ENCODE measurements around the gene CXCL12. TPM values are rescaled to one million over a fixed set of nuclear protein-coding genes. Genes with fewer than 3 reads are reported as not detected.

The CXCL12 gene
- total and polyA plus RNA-seq, 2 of the 13 experiments (the other 11 are each of a cell fraction or from before 2014, with no cell fraction given): not detected

- Histone ChIP-seq H3K9ac (ENCODE audit: insufficient read depth, low read depth, low read length) (no peak overlapping the region), H3K4me2 (ENCODE audit: low read depth, low read length) (no peak overlapping the region), H4K20me1 (ENCODE audit: insufficient read depth, low read length) (no peaks in the 10 kb centered on the region), H3K27me3 (ENCODE audit: control insufficient read depth in 1 of 2, insufficient read depth in 2 of 2, low read length in 2 of 2) (no peaks in the 10 kb centered on the region; a peak in 1 of 5 replicates), H3K27ac (ENCODE audit: extremely low read length, insufficient read depth, low read length) (no peak overlapping the region), H3K79me2 (ENCODE audit: insufficient read depth, low read length) (no peaks in the 10 kb centered on the region), H3K36me3 (replicated peaks in 1 of 2; ENCODE audit: control insufficient read depth in 1 of 2, insufficient read depth in 2 of 2, low read length in 2 of 2) (no peaks in the 10 kb centered on the region), H2AFZ (ENCODE audit: low read length) (no peak overlapping the region), H3K9me3 (ENCODE audit: low read length) (no peaks in the 10 kb centered on the region), H3K4me1 (ENCODE audit: insufficient read depth, low read length) (no peaks in the 10 kb centered on the region), H3K4me3 (replicated peaks in 1 of 3; ENCODE audit: insufficient read depth in 1 of 3, low read depth in 2 of 3, low read length in 3 of 3) (no peak overlapping the region)
- ChIA-PET CTCF (ENCODE audit: low intra/inter-chr PET ratio, low total read pairs) (no interaction called here), POLR2A (no interaction called here)
- in situ Hi-C loops (cut with HindIII; ENCODE audit: extremely low pct_ligation_motif_present, low pct_unique_long_range_greater_than_20kb): no loop called here
- no peak for DNase-seq (ENCODE audit: low spot score)
- TF ChIP-seq LRRFIP1 (CRISPR knock-in tag; conservative IDR thresholded peaks at IDR 0.05): no peak
- no peak for TF ChIP-seq RFX1 (IDR thresholded peaks at IDR 0.05)
- TF ChIP-seq AHDC1 (CRISPR knock-in tag; IDR thresholded peaks at IDR 0.05; ENCODE audit: borderline replicate concordance): no peak
- TF ChIP-seq ERF (CRISPR knock-in tag; IDR thresholded peaks at IDR 0.05): no peak
- no peak for TF ChIP-seq ZNF225 (CRISPR knock-in tag; IDR thresholded peaks at IDR 0.05)
- no peak for TF ChIP-seq MED13 (CRISPR knock-in tag; IDR thresholded peaks at IDR 0.05)
- TF ChIP-seq ZFP90 (CRISPR knock-in tag; IDR thresholded peaks at IDR 0.05; ENCODE audit: borderline replicate concordance): no peak
- no peak for TF ChIP-seq SMAD9 (CRISPR knock-in tag; IDR thresholded peaks at IDR 0.05)
- TF ChIP-seq ATF1 (CRISPR knock-in tag; IDR thresholded peaks at IDR 0.05): no peak
- no peak for TF ChIP-seq MLX (CRISPR knock-in tag; IDR thresholded peaks at IDR 0.05)
- no peak for TF ChIP-seq CREB3 (CRISPR knock-in tag; IDR thresholded peaks at IDR 0.05)
- no peak for TF ChIP-seq ZNF17 (CRISPR knock-in tag; IDR thresholded peaks at IDR 0.05)
- TF ChIP-seq ZSCAN22 (CRISPR knock-in tag; IDR thresholded peaks at IDR 0.05): no peak
- no peak for TF ChIP-seq ZNF354B (CRISPR knock-in tag; IDR thresholded peaks at IDR 0.05)
- ATAC-seq: no peak
- WGBS (ENCODE audit: low lambda C conversion rate): 14% methylated on average over 2 of the region's 2 CpGs
- no peak for FAIRE-seq
- BruUV-seq (replicated peaks): no TSS peak
- intact Hi-C loops (cut with micrococcal nuclease; ENCODE audit: unreplicated experiment): no loop called here
Observed at GRCh38 chr10:44422153-44422552, 37.3 kb upstream of the CXCL12 start.

Measured in HepG2 (cell line).